Suprapubic skin (tissue), 3 donors: Measurements from ENCODE around the gene SLC9A9.

ENCODE experiments used
- CTCF ChIP-seq, 2 donors: fragments of 200-600 bp in 1 of 2; fragments of 450-650 bp in 1 of 2; sonication (generic) in 1 of 2; IDR thresholded peaks; one replicate each; pipeline ENCODE4 v1.5.1; 2016 to 2019; ENCODE audit warnings: antibody characterized with exemption in 2 of 2, mild to moderate bottlenecking in 1 of 2, moderate library complexity in 1 of 2
- POLR2A ChIP-seq, 2 donors: fragments of 450-650 bp; IDR thresholded peaks; one replicate each; pipeline ENCODE4 v1.6.1; 2017; ENCODE audit warnings: antibody characterized with exemption in 2 of 2, mild to moderate bottlenecking in 2 of 2, moderate library complexity in 2 of 2

GRCh38 chr3:143532091-143532490 is 316.2 kb downstream of the SLC9A9 start:
- TF ChIP-seq CTCF (IDR thresholded peaks at IDR 0.05) (no peak), POLR2A (IDR thresholded peaks at IDR 0.05) (no peak)
